H1 (cell line): ENCODE results near the gene CRABP2. TPM values are rescaled to one million over a fixed set of nuclear protein-coding genes. Genes with fewer than 3 reads are reported as not detected.

Source experiments
- BRCA1 ChIP-seq: IDR thresholded peaks from 2 replicates; pipeline ENCODE4 v1.6.1; 2012; ENCODE audit warnings: low read depth, low read length, improper control_type of control experiment
- CEBPB ChIP-seq: IDR thresholded peaks from 2 replicates; pipeline ENCODE4 v1.6.1; 2012; ENCODE audit warnings: low read depth, low read length
- PHF8 ChIP-seq: fragments of 200-600 bp; sonication (generic); conservative IDR thresholded peaks from 2 replicates; pipeline ENCODE4 v1.7.1; 2012; ENCODE audit warnings: low read depth, mild to moderate bottlenecking, inconsistent platforms, low read length, moderate library complexity
- polyA plus RNA-seq, 7 experiments: library from polyadenylated mRNA; depleted of rRNA in 3 of 7; stranded (reverse) in 5 of 7; unstranded in 2 of 7; fragments of >200 nt in 5 of 7; fragments of 200-250 nt in 2 of 7; gene quantifications; 1 replicate in 5 of 7; 2 replicates in 1 of 7; 4 replicates in 1 of 7; pipeline versions ENCODE4 v1.2.1 to v1.2.3, GENCODE V29; 2011 to 2013; ENCODE audit warnings: missing spikeins in 2 of 7, mixed read lengths in 2 of 7
- total RNA-seq: library from RNA; stranded (reverse); fragmentation: NEBNext Ultra II Directional; extraction: Animal tissue kit (Norgen Biotek cat#: 25700); gene quantifications from 2 replicates; pipeline ENCODE4 v1.2.1, GENCODE V29; 2021

CRABP2 gene
- total and polyA plus RNA-seq, 2 of the 8 experiments (the other 6 are each of a cell fraction or from before 2014, with no cell fraction given): 69.2 to 119 TPM

- TF ChIP-seq BRCA1: no peak
- TF ChIP-seq CEBPB: no peak
- no peak for TF ChIP-seq PHF8
Observed at GRCh38 chr1:156698995-156699394, 6.4 kb downstream of the CRABP2 start (continued).
